Smooth muscle cell of trachea (primary cell): ENCODE results near the gene GBP4. TPM values are rescaled to one million over a fixed set of nuclear protein-coding genes. Genes with fewer than 3 reads are reported as not detected.

Source experiments
- total RNA-seq: library from RNA; depleted of rRNA; stranded (reverse); fragments of >200 nt; gene quantifications from 2 replicates; pipeline ENCODE4 v1.2.1, GENCODE V29; 2014

The GBP4 gene
- 0.15 and 0.33 TPM in 2 replicates for total RNA-seq

GRCh38 chr1:89198491-89199072 lies at the start of gene GBP4:
GBP4 (minus strand) TSS chr1:89198942; CDS start chr1:89198834, 108 bp downstream.

GRCh38 chr1:89175601-89176256 lies 23.0 kb downstream of the GBP4 start, which contains the start of gene GBP7:
GBP7 (minus strand) TSS chr1:89176003; CDS start chr1:89171935, 4,068 bp downstream.

Other genes starting within 250 kb of the GBP4 start
- gene KYAT3, start 206.3 kb downstream of the GBP4 start, total RNA-seq = 40.7 and 67.2 TPM in 2 replicates
- gene RBMXL1, start 206.3 kb downstream of the GBP4 start, total RNA-seq = 9.3 and 15.1 TPM in 2 replicates
- gene GBP3, start 176.1 kb downstream of the GBP4 start, total RNA-seq = 28.8 and 48.0 TPM in 2 replicates
- 25.5 and 38.5 TPM in 2 replicates for gene GBP1, start 133.7 kb downstream of the GBP4 start, total RNA-seq
- gene GBP2, start 72.8 kb downstream of the GBP4 start, total RNA-seq = 47.7 and 60.5 TPM in 2 replicates
- not detected in 2 replicates for gene GBP7, start 22.9 kb downstream of the GBP4 start, total RNA-seq
- 0.17 and 0.87 TPM in 2 replicates for gene GBP5, start 73.9 kb upstream of the GBP4 start, total RNA-seq
- gene GBP6, start 165.1 kb upstream of the GBP4 start, total RNA-seq = under 0.01 and 0.15 TPM in 2 replicates